Left colon (tissue), 2 donors: ENCODE results near the gene LRRC71. TPM values are rescaled to one million over a fixed set of nuclear protein-coding genes. Genes with fewer than 3 reads are reported as not detected.

Experiments
- ATAC-seq: fragments of 200-7000 bp; cut with Tn5 transposase; one replicate; pipeline ENCODE4 v1.9.1; 2020; ENCODE audit warnings: mild to moderate bottlenecking, moderate library complexity
- DNase-seq, 2 donors: peaks; one replicate each; pipeline ENCODE4 v3.0.0-alpha.2; 2020
- intact Hi-C, 2 donors: fragments of 100-400 bp; cut with DNase I in 1 of 2; cut with micrococcal nuclease in 1 of 2; formaldehyde crosslinking; loops; one replicate each; pipeline versions ENCODE4 v1.11.2 to v1.14.0; 2022; cut with DNase I, micrococcal nuclease
- microRNA-seq, 2 donors: library from miRNA; unstranded; fragments of <30 nt; microRNA quantifications; one replicate each; pipeline versions ENCODE4 v1.1.0 to v1.2.0, GENCODE V29; 2020
- total RNA-seq, 2 donors: library from RNA; stranded (reverse); fragmentation: NEBNext Ultra II Directional; extraction: Animal tissue kit (Norgen Biotek cat#: 25700); gene quantifications; one replicate each; pipeline ENCODE4 v1.2.1, GENCODE V29; 2021
- donor health status: DM: no; HTN: no; CAD: no.
- donor health status: DM: yes; HTN: yes; CAD: no.

The LRRC71 gene
- total RNA-seq, 2 donors from 2014 or later: not detected

GRCh38 chr1:156961709-156962108 lies 41.3 kb downstream of the LRRC71 start:
- intact Hi-C loops: no loop called here
- ATAC-seq: no peak

DNA sequence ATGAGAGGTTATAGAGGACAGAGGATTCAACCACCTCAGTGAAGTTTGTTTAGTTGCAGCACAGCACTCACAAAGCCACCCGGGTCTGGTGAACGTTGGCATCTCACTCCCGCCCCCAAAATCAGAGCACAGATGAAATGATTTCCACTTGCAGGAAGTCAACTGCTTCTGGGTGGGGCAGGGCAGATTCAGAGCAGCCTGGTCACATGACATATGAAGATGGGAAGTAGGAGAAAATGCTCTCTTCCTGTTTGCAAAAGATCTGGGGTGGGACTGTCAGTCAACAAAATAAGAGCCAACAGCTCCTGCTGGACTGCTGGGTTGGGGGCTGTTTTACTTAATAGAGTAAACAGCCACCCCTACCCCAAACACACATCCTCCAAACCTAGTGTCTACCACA lies 43.2 kb downstream of the LRRC71 start:
- peak in 1 of 2 donors; percentile 23 for DNase-seq
- ATAC-seq: peak; percentile 85
- intact Hi-C loops: no loop called here

More at GRCh38 chr1:156961709-156962108, 41.3 kb downstream of the LRRC71 start:
- no peak for DNase-seq

DNA sequence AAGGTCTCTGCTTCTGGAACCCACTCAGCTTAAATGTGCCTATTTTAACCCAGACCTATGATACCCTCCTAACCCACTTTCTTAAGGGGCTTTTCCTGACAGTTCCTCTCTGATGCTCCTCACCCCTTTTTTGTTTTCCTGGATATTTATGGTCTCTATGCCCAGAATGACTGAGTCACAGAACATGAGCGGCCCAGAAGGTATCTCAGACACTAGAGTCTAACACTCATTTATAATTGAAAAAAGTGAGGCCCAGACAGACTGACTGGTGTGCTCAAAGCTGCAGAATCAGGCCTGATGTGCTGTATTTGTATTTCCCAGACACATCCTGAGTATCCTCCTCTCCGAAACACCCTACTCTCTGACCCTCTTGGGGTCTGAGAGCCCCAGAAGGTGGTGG lies 44.0 kb downstream of the LRRC71 start:
- ATAC-seq (no peak), DNase-seq (no peak)
- intact Hi-C loops: no loop called here

- intact Hi-C loops: no loop called here
- ATAC-seq (no peak), DNase-seq (no peak)
These were observed 49.1 kb downstream of the LRRC71 start for GRCh38 chr1:156969496-156969895.

- intact Hi-C loops: no loop called here
- ATAC-seq: no peak
These were observed 49.6 kb downstream of the LRRC71 start for GRCh38 chr1:156970017-156970416.

DNA sequence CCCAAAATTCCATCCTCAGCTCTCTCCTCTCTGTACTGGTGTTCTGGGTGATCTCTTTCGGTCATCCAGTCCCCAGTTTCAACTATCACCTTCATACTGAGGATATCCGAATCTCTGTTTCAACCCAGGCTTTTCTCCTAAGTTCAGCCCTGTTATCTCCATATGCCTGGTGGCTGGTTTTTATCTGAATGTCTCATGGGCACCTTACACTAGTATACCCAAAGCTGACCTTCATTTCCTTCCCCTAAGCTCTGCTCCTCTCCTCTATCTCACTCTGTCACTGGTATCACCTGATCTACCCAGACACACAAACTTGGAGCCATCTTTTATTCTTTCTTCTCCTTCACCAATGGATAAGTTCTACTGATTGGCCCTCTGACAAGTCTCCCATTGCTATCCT lies 53.0 kb downstream of the LRRC71 start:
- intact Hi-C loops: no loop called here
- no peak for DNase-seq
- no peak for ATAC-seq

More at GRCh38 chr1:156970017-156970416, 49.6 kb downstream of the LRRC71 start:
- DNase-seq: no peak

DNA sequence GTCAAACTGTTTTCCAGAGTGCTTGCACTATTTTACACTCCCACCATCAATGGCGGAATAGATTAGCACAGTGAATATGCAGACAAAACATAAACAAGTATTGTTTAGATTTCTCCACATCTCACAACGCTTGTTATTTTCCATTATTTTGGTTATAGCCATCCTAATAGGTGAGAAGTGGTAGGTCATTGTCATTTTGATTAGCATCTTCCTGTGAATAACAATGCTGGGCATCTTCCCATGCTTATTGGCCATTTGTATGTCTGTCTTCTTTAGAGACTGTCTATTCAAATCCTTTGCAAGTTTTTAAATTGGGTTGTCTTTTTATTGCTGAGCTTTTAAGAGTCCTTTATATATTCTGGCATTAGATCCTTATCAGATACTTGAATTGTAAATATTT lies 54.7 kb downstream of the LRRC71 start:
- intact Hi-C loops: no loop called here

DNA sequence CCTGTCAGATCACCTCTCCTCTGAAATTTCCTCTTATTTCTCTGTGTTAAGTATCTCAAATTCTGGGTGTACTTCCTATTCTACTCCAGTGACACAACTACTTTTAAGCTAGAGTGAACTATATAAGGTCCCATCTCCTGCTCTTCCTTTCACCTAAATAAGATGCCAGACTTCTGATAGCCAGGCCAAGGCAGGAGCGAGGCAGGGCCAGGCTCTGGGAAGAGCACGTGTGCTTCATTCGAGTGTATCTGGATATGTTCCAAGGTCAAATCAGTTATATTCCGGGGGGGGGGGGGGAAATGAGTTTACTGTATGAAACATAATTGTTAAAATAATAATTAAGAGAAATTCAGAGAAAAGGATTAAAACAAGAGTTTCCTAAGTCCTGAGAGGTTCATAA lies 60.1 kb downstream of the LRRC71 start:
- no peak for DNase-seq
- intact Hi-C loops: no loop called here
- ATAC-seq: no peak

More for the DNA sequence above, 54.7 kb downstream of the LRRC71 start:
- ATAC-seq (no peak), DNase-seq (no peak)

Small RNA genes lying within 50 kb of the gene (microRNA-seq; reads per million reads assigned to microRNA genes)
- gene MIR765: 0 to 2.7 reads per million in 2 donors

Other genes starting within 250 kb of the LRRC71 start
- 1 to 10 TPM; 3.6 to 6.8 TPM for gene NES, start 243.2 kb upstream of the LRRC71 start, total RNA-seq
- under 1 TPM; 0.73 to 0.98 TPM for gene CRABP2, start 215.0 kb upstream of the LRRC71 start, total RNA-seq
- 10 to 100 TPM; 40.6 to 47.9 TPM for gene METTL25B, start 192.2 kb upstream of the LRRC71 start, total RNA-seq
- gene ISG20L2, start 191.9 kb upstream of the LRRC71 start, total RNA-seq: 10 to 100 TPM; 24.2 to 28.3 TPM
- gene MRPL24, start 179.5 kb upstream of the LRRC71 start, total RNA-seq: 10 to 100 TPM; 37.7 to 60.2 TPM
- 100 to 1,000 TPM; 198 to 243 TPM for gene HDGF, start 169.0 kb upstream of the LRRC71 start, total RNA-seq
- 10 to 100 TPM; 51.2 to 59.6 TPM for gene PRCC, start 153.1 kb upstream of the LRRC71 start, total RNA-seq
- 1 to 10 TPM; 1.4 to 2.4 TPM for gene SH2D2A, start 103.8 kb upstream of the LRRC71 start, total RNA-seq
- not detected for gene INSRR, start 61.5 kb upstream of the LRRC71 start, total RNA-seq
- under 1 TPM in 1 of 2 donors, not detected in 1; 0.95 TPM for gene NTRK1, start 59.8 kb upstream of the LRRC71 start, total RNA-seq
- 1 to 10 TPM; 2.0 to 2.9 TPM for gene PEAR1, start 26.9 kb upstream of the LRRC71 start, total RNA-seq
- 10 to 100 TPM; 42.1 to 46.8 TPM for gene ARHGEF11, start 125.1 kb downstream of the LRRC71 start, total RNA-seq
- not detected for gene ETV3L, start 179.2 kb downstream of the LRRC71 start, total RNA-seq
- gene ETV3, start 217.8 kb downstream of the LRRC71 start, total RNA-seq: 10 to 100 TPM; 27.9 to 32.5 TPM